IPS DF 6.9 (cell line): Measurements from ENCODE around the gene SND1.

ENCODE experiments used
- DNase-seq: peaks from one replicate; pipeline ENCODE4 v3.0.0-alpha.2; 2013; ENCODE audit warnings: low read depth, low spot score
- H3K27ac ChIP-seq: one replicate; pipeline ENCODE4 v1.5.1; 2013; ENCODE audit warnings: low read length, control low read depth
- H3K27me3 ChIP-seq: 2 replicates; pipeline ENCODE4 v1.6.1; 2013; ENCODE audit warnings: mild to moderate bottlenecking, low read length; ENCODE audit not compliant: control insufficient read depth, insufficient read depth
- H3K36me3 ChIP-seq: 2 replicates; pipeline ENCODE4 v1.6.1; 2013; ENCODE audit warnings: low read length; ENCODE audit not compliant: control insufficient read depth, insufficient read depth
- H3K4me1 ChIP-seq: 2 replicates; pipeline ENCODE4 v1.6.1; 2013; ENCODE audit warnings: low read length; ENCODE audit not compliant: control insufficient read depth, insufficient read depth
- H3K4me3 ChIP-seq: 2 replicates; pipeline ENCODE4 v1.5.1; 2013; ENCODE audit warnings: mild to moderate bottlenecking, low read length
- H3K9me3 ChIP-seq: 2 replicates; pipeline ENCODE4 v1.6.1; 2013; ENCODE audit warnings: low read length, inconsistent platforms; ENCODE audit not compliant: control insufficient read depth, insufficient read depth
- WGBS: extraction: QIAGEN DNeasy Blood & Tissue Kit; methylation state at CpG from one replicate; pipeline ENCODE4 v1.1.7; 2013; ENCODE audit warnings: mixed read lengths, missing lambda C conversion rate; ENCODE audit not compliant: insufficient read length, insufficient coverage; 5-methylcytosine and 5-hydroxymethylcytosine counted together

SND1 gene

GRCh38 chr7:128115821-128116723 lies 464.1 kb downstream of the SND1 start:
- DNase-seq: no peak
- no peaks in the 10 kb centered on the region for H3K27me3 ChIP-seq

GRCh38 chr7:128116740-128117139 lies 464.7 kb downstream of the SND1 start:
- Histone ChIP-seq H3K4me1 (no peaks in the 10 kb centered on the region; the same call in 1 of the 2 replicates), H3K4me3 (no peak overlapping the region), H3K9me3 (no peaks in the 10 kb centered on the region), H3K27me3 (no peaks in the 10 kb centered on the region), H3K27ac (no peak overlapping the region), H3K36me3 (no peaks in the 10 kb centered on the region)
- WGBS: no CpG with 5 or more reads among the region's 9 CpGs
- DNase-seq: no peak

More at GRCh38 chr7:128115821-128116723, 464.1 kb downstream of the SND1 start:
- H3K36me3 ChIP-seq: no peaks in the 10 kb centered on the region
- no peak overlapping the region for H3K27ac ChIP-seq
- H3K9me3 ChIP-seq: no peaks in the 10 kb centered on the region
- whole genome bisulfite sequencing: no CpG with 5 or more reads among the region's 16 CpGs
- H3K4me3 ChIP-seq: no peak overlapping the region
- H3K4me1 ChIP-seq: no peaks in the 10 kb centered on the region; the same call in 1 of the 2 replicates

- Histone ChIP-seq H3K9me3 (no peaks in the 10 kb centered on the region), H3K4me3 (no peak overlapping the region), H3K27ac (no peak overlapping the region), H3K36me3 (no peaks in the 10 kb centered on the region), H3K4me1 (no peaks in the 10 kb centered on the region; the same call in 1 of the 2 replicates), H3K27me3 (no peaks in the 10 kb centered on the region)
- WGBS: no CpG with 5 or more reads among the region's 6 CpGs
- no peak for DNase-seq
These were observed 465.7 kb downstream of the SND1 start for GRCh38 chr7:128117691-128118090.

GRCh38 chr7:128119036-128119435 lies 467.0 kb downstream of the SND1 start:
- Histone ChIP-seq H3K27me3 (no peaks in the 10 kb centered on the region), H3K9me3 (no peaks in the 10 kb centered on the region), H3K27ac (no peak overlapping the region), H3K4me3 (no peak overlapping the region), H3K36me3 (no peaks in the 10 kb centered on the region), H3K4me1 (no peaks in the 10 kb centered on the region; the same call in 1 of the 2 replicates)
- no CpG with 5 or more reads among the region's 5 CpGs for WGBS
- no peak for DNase-seq

- no peaks in the 10 kb centered on the region for H3K27me3 ChIP-seq
- H3K27ac ChIP-seq: no peak overlapping the region
- H3K4me3 ChIP-seq: no peak overlapping the region
- DNase-seq: no peak
- H3K36me3 ChIP-seq: no peaks in the 10 kb centered on the region
- no peaks in the 10 kb centered on the region; the same call in 1 of the 2 replicates for H3K4me1 ChIP-seq
- no peaks in the 10 kb centered on the region for H3K9me3 ChIP-seq
- no CpG with 5 or more reads among the region's 7 CpGs for WGBS
These were observed 468.1 kb downstream of the SND1 start for GRCh38 chr7:128120116-128120515.

- WGBS: no CpG with 5 or more reads among the region's 7 CpGs
These were observed 469.0 kb downstream of the SND1 start for GRCh38 chr7:128120976-128121490.

GRCh38 chr7:128121711-128122530 lies 469.9 kb downstream of the SND1 start:
- H3K27ac ChIP-seq: no peak overlapping the region

More at GRCh38 chr7:128120976-128121490, 469.0 kb downstream of the SND1 start:
- Histone ChIP-seq H3K4me1 (no peaks in the 10 kb centered on the region; the same call in 1 of the 2 replicates), H3K36me3 (no peaks in the 10 kb centered on the region), H3K27me3 (no peaks in the 10 kb centered on the region), H3K4me3 (no peak overlapping the region), H3K9me3 (no peaks in the 10 kb centered on the region), H3K27ac (no peak overlapping the region)
- DNase-seq: no peak

DNA sequence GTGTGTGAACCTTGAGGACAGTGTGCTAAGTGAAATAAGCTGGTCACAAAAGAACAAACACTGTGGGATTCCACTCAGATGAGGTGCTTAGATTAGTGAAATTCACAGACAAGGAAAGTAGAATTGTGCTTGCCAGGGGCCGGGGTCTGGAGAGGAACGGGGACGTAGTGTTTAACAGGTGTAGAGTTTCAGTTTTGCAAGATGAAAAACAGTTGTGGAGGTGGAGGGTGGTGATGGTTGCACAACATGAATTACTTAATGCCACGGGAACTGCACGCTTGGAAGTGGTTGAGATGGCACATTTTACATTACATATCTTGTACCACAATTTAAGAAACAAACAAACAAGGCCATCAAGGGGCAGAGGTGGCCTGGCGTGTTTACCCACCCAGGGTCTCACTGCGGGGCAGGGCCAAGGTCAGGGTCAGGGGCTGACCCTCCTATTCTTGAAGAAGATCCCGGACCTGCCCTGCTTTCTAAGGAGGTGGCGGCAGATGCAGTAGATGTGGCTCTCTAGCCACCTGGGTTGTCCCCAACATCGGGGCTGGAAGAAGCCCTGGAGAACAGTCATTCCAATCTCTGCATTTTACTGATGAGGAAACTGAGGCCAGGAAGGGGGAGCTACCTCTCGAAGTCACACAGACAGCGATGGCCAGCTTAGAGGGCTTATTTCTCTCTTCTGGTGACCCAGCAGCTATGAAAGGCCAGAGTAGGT lies 470.7 kb downstream of the SND1 start:
- H3K27ac ChIP-seq: no peak overlapping the region
- H3K9me3 ChIP-seq: no peaks in the 10 kb centered on the region
- whole genome bisulfite sequencing: no CpG with 5 or more reads among the region's 12 CpGs
- no peak for DNase-seq
- H3K36me3 ChIP-seq: no peaks in the 10 kb centered on the region
- H3K27me3 ChIP-seq: no peaks in the 10 kb centered on the region
- H3K4me3 ChIP-seq: no peak overlapping the region
- H3K4me1 ChIP-seq: no peaks in the 10 kb centered on the region

More at GRCh38 chr7:128121711-128122530, 469.9 kb downstream of the SND1 start:
- no peaks in the 10 kb centered on the region for H3K4me1 ChIP-seq
- no peaks in the 10 kb centered on the region for H3K9me3 ChIP-seq
- H3K27me3 ChIP-seq: no peaks in the 10 kb centered on the region
- no CpG with 5 or more reads among the region's 21 CpGs for WGBS
- H3K4me3 ChIP-seq: no peak overlapping the region
- DNase-seq: no peak
- no peaks in the 10 kb centered on the region for H3K36me3 ChIP-seq

DNA sequence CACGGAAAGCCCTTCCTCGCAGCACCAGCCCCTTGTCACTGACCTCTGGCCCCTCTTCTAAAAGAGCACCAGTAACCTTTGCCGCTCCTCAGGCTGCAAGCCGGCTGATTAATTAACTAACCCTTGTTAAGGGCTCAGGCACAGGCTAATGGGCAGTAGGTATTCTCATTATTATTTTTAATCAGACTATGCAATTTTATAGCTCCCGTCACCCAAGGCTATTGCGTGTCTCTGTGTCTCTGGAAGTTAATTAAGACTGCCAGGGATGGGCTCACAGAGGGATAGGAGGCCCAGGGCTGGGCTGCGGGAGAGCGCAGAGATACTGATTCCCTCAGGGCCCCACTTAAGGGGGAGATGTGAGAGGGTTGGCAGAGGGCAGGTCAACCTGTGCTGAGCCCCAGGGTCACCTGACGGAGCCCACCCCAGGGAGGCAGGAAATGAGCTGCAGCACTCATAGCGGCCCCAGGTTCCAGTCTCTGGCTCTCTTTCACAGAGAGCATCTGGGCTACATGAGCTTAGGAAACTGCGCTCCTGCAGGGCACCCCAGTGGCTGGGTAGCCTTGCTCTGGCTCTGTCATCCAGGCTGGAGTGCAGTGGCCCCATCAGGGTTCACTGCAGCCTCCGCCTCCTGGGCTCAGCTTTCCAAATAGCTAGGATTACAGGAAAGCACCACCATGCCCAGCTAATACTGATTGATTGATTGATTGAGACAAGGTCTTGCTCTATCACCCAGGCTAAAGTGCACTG lies 471.5 kb downstream of the SND1 start:
- H3K27ac ChIP-seq: no peak overlapping the region
- WGBS: no CpG with 5 or more reads among the region's 12 CpGs
- DNase-seq: no peak
- no peaks in the 10 kb centered on the region for H3K4me1 ChIP-seq
- no peaks in the 10 kb centered on the region for H3K27me3 ChIP-seq
- H3K9me3 ChIP-seq: no peaks in the 10 kb centered on the region
- no peaks in the 10 kb centered on the region for H3K36me3 ChIP-seq
- H3K4me3 ChIP-seq: no peak overlapping the region
